ENCODE data around the gene ADCY6. TPM values are rescaled to one million over a fixed set of nuclear protein-coding genes. Genes with fewer than 3 reads are reported as not detected.

Gene ADCY6
- total and polyA plus RNA-seq, 2 of the 4 experiments (the other 2 are of a cell fraction) = 18.5 to 34.4 TPM

DNA sequence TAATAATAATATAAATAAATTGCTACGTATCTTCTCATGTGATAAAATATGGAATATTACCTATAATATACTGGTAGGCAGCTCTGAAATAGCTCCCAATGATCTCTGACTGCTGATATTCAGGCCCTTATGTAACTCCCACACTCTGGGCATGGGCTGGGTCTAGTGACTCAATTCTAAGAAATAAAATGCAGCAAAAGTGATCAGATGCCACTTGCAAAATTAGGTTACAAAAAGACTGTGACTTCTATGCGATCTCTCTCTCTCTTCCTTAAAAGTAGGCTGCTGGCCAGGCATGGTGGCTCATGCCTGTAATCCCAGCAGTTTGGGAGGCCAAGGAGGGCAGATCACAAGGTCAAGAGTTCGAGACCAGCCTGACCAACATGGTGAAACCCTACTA lies 19.1 kb upstream of the ADCY6 start:
- Histone ChIP-seq H2AK5ac (ENCODE audit: low read depth, low read length) (no peak overlapping the region), H3K4me3 (ENCODE audit: insufficient read depth, low read depth, low read length) (no peak overlapping the region), H2AK9ac (replicated peaks; ENCODE audit: low read depth, low read length, poor library complexity) (no peak overlapping the region), H4K5ac (ENCODE audit: low read depth, low read length) (no peak overlapping the region), H2AFZ (replicated peaks; ENCODE audit: low read length, poor library complexity) (no peak overlapping the region), H2BK5ac (ENCODE audit: low read depth, low read length, poor library complexity, severe bottlenecking) (no peak overlapping the region), H4K8ac (ENCODE audit: low read depth in 2 of 2, low read length in 2 of 2) (no peak overlapping the region), H3K4ac (ENCODE audit: low read depth, low read length) (no peak overlapping the region), H3K9ac (ENCODE audit: low read depth, low read length) (no peak overlapping the region), H2BK15ac (ENCODE audit: low read depth, low read length) (no peak overlapping the region), H2BK120ac (ENCODE audit: low read depth, low read length) (no peak overlapping the region), H3K4me2 (ENCODE audit: low read depth, low read length) (no peak overlapping the region), H3K56ac (ENCODE audit: extremely low read depth, insufficient read depth, low read length) (no peak overlapping the region), H3K36me3 (ENCODE audit: control insufficient read depth, insufficient read depth, low read length) (no peaks in the 10 kb centered on the region), H3K27me3 (ENCODE audit: control insufficient read depth, insufficient read depth, low read length) (no peaks in the 10 kb centered on the region), H3K9me1 (ENCODE audit: insufficient read depth, low read length) (peaks cover 25% of the 10 kb centered on the region), H4K91ac (ENCODE audit: insufficient read depth, low read depth, low read length) (no peak overlapping the region; the same call in 1 of the 2 replicates), H3K14ac (replicated peaks; ENCODE audit: low read depth, low read length) (no peak overlapping the region), H3K9me3 (ENCODE audit: control insufficient read depth, insufficient read depth, low read length) (no peaks in the 10 kb centered on the region), H3K4me1 (ENCODE audit: control insufficient read depth, insufficient read depth, low read length) (peaks cover 30% of the 10 kb centered on the region), H3K27ac (ENCODE audit: insufficient read depth, low read length) (no peak overlapping the region), H2BK20ac (ENCODE audit: low read depth, low read length) (no peak overlapping the region), H3K79me1 (ENCODE audit: low read depth in 1 of 2, low read length in 2 of 2) (peaks cover 0 to 27% of the 10 kb centered on the region in 2 experiments; a peak in 3 of 4 replicates), H3K23ac (ENCODE audit: low read depth, low read length) (no peak overlapping the region), H4K20me1 (ENCODE audit: insufficient read depth, low read length) (no peaks in the 10 kb centered on the region), H3K18ac (ENCODE audit: low read depth, low read length) (no peak overlapping the region)
- TF ChIP-seq RAD21 (IDR thresholded peaks at IDR 0.05; ENCODE audit: low read length) (no peak), RFX5 (IDR thresholded peaks at IDR 0.05; ENCODE audit: low read depth, low read length) (no peak), SMC3 (IDR thresholded peaks at IDR 0.05; ENCODE audit: low read depth, low read length) (no peak), BHLHE40 (IDR thresholded peaks at IDR 0.05; ENCODE audit: low read depth, low read length) (no peak), POLR2A (IDR thresholded peaks at IDR 0.05; ENCODE audit: low read depth, low read length) (no peak), FOS (IDR thresholded peaks at IDR 0.05; ENCODE audit: low read depth, low read length) (no peak), CEBPB (IDR thresholded peaks at IDR 0.05; ENCODE audit: low read depth, low read length) (no peak), MXI1 (IDR thresholded peaks at IDR 0.05; ENCODE audit: borderline replicate concordance, low read depth, low read length) (no peak), CHD1 (IDR thresholded peaks at IDR 0.05; ENCODE audit: low read depth, low read length) (no peak), NFE2L2 (IDR thresholded peaks at IDR 0.05; ENCODE audit: low read depth, low read length) (no peak), MAZ (IDR thresholded peaks at IDR 0.05; ENCODE audit: borderline replicate concordance, low read depth, low read length) (no peak), MAFK (IDR thresholded peaks at IDR 0.05; ENCODE audit: low read depth, low read length) (no peak), RCOR1 (IDR thresholded peaks at IDR 0.05; ENCODE audit: insufficient replicate concordance, low read length) (no peak)
- TF ChIP-seq, protein P1, sequence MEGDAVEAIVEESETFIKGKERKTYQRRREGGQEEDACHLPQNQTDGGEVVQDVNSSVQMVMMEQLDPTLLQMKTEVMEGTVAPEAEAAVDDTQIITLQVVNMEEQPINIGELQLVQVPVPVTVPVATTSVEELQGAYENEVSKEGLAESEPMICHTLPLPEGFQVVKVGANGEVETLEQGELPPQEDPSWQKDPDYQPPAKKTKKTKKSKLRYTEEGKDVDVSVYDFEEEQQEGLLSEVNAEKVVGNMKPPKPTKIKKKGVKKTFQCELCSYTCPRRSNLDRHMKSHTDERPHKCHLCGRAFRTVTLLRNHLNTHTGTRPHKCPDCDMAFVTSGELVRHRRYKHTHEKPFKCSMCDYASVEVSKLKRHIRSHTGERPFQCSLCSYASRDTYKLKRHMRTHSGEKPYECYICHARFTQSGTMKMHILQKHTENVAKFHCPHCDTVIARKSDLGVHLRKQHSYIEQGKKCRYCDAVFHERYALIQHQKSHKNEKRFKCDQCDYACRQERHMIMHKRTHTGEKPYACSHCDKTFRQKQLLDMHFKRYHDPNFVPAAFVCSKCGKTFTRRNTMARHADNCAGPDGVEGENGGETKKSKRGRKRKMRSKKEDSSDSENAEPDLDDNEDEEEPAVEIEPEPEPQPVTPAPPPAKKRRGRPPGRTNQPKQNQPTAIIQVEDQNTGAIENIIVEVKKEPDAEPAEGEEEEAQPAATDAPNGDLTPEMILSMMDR (conservative IDR thresholded peaks at IDR 0.05; ENCODE audit: low read depth, low read length) = no peak
- TF ChIP-seq, protein P2, sequence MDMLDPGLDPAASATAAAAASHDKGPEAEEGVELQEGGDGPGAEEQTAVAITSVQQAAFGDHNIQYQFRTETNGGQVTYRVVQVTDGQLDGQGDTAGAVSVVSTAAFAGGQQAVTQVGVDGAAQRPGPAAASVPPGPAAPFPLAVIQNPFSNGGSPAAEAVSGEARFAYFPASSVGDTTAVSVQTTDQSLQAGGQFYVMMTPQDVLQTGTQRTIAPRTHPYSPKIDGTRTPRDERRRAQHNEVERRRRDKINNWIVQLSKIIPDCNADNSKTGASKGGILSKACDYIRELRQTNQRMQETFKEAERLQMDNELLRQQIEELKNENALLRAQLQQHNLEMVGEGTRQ (IDR thresholded peaks at IDR 0.05; ENCODE audit: low read depth, low read length) = no peak
- TF ChIP-seq, protein P3, sequence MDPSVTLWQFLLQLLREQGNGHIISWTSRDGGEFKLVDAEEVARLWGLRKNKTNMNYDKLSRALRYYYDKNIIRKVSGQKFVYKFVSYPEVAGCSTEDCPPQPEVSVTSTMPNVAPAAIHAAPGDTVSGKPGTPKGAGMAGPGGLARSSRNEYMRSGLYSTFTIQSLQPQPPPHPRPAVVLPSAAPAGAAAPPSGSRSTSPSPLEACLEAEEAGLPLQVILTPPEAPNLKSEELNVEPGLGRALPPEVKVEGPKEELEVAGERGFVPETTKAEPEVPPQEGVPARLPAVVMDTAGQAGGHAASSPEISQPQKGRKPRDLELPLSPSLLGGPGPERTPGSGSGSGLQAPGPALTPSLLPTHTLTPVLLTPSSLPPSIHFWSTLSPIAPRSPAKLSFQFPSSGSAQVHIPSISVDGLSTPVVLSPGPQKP (IDR thresholded peaks at IDR 0.05; ENCODE audit: borderline replicate concordance, low read depth, low read length) = no peak
- dilution Hi-C loops (cut with HindIII; ENCODE audit: low sequenced_read_pairs, unreplicated experiment) (no loop called here), intact Hi-C loops (cut with micrococcal nuclease) (no loop called here), in situ Hi-C loops (cut with MboI; ENCODE audit: low sequenced_read_pairs) (no loop called here)
- no peak for ATAC-seq (ENCODE audit: low read depth)
- 100% methylated on average over 1 of the region's 3 CpGs; no CpG with 5 or more reads in 1 of the 2 experiments for WGBS, 2 experiments (ENCODE audit: extremely low coverage in 2 of 2, insufficient read length in 1 of 2)
- BruUV-seq (replicated peaks) = no TSS peak
- ChIA-PET POLR2A (ENCODE audit: unreplicated experiment) (no interaction called here), CTCF (interaction anchor here (1.6 kb wide), 1 partner anchor 12 kb away, joined by 4 read pairs; no protein-coding TSS in a partner anchor)
- DNase-seq = no peak

All from IMR-90 (cell line).